ENCODE measurements around the gene PHKB.

The PHKB gene

DNA sequence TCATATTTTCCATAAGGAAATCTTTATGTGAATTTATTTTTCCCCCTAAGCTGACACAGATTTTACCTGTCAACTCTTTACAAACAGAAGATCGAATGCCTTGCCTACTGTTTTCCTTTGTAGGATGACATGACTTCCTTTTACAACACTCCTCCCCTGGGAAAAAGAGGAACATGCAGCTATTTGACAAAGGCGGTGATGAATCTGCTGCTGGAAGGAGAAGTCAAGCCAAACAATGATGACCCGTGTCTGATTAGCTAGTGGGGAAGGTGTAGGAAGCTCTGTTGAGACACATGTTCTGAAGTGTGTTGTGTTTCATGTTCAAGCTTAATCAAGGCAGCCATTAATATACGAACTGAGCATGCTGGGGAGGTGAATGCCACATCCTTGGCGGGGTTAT is 238.0 kb downstream of the PHKB start:
- no peak for DNase-seq

DNA sequence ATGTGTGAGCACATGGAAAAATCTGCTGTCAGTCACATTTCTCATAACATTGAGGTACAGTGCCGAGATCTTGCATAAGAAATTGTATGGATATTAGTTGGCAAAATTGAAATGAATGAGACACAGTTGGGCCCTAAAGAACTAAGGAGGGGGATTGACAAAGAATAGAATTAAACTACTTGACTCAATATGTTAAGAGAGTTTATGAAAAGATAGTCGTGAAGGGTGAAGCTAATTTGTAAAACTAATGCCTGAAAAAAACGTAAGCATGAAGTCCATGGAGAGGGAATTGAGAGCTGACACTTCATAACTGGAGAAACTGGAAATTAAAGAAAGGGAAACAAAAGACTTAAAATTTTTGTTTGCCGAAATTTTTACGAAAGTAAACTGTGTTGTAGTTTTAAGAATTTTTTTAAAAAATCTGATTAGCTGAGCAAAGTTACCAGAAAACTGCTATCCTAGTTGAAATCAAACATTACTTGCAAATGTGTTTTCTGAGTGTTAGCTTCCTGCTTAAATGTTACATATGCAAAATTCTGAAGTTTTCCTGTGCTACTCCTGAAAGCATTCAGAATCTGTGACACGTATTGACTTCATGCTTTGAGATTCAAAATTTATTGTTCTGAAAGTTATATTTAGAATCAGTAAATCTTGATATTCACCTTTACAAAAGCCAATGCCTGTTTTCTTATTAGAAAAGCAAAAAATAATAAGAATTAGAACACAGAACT is 239.9 kb downstream of the PHKB start:
- DNase-seq, result no peak

DNA sequence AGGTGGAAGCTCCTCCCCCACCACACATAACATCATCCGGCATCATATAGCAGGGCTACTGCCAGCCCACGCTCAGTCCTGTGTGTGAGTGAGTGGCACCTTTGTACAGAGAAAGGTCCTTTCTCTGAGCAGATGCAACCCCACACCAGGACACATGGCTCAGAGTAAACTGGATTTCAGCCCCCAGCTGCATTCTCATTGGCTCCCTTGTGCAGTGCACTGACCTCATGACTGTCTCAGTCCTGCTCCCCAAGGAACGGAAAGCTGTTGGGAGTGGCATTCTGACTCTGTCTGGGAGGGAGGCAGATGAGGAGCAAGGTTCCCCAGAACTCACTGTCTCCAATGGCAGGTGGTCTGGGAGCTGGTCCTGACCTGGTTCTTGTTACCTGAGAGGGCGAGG is 244.1 kb downstream of the PHKB start:
- no peak for DNase-seq

DNA sequence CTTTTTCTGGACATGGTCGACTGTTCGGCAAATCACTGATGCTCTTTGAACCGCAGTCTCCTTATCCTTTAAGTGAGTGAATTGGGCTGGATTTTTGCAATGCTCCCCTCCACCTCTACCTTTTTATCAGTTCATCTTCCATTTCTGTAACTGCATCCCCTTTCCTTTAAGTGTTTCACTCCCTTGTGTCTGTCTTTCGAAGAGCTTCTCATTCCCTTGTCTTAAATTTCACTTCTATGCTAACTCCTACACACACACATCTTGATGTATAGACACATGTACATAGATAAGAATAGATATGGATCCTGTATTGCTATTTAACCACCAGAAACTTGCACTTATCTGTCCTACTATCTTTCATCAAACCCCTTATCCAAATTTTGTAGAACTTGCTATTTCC is 250.7 kb downstream of the PHKB start:
- no peak for DNase-seq

DNA sequence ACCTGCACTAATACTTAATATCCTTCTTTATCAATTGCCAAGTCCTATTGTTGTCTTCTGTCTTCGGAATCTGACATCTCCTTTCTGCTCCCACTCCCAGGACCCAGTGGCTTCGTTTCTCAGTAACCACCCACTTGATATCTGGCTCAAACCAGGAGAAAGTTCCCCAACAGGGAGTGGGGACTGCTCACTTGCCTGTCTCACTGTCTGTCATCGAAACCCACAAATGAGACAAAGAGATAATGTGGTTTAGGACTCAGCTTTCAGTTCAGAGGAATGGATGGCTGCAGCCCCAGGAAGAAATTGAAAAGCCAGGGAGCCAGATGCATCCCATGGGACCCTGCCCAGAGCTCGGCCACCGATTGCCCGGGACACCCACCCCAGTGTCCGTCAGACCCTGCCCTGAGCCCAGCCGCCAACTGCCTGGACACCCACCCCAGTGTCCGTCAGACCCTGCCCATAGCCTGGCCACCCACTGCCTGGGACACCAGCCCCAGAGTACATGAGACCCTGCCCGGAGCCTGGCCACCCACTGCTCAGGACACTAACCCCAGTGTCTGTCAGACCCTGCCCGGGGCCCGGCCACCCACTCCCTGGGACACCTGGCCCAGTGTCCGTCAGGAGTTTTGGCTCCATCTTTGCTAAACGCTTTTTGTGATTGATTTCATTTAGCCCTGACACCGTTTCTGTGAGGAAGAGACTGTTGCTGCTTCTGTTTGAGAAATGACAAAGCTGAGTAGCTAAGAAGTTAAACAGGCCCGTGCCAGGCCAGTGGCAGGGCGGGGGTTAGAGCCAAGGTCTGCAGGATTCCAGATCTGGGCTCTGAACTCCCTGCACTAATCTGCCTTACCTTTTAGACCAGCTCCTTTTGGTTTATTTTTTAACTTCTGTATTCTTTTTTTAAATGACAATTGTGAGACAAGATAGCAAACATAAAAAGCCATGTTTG is 251.4 kb downstream of the PHKB start:
- no peak for DNase-seq

DNA sequence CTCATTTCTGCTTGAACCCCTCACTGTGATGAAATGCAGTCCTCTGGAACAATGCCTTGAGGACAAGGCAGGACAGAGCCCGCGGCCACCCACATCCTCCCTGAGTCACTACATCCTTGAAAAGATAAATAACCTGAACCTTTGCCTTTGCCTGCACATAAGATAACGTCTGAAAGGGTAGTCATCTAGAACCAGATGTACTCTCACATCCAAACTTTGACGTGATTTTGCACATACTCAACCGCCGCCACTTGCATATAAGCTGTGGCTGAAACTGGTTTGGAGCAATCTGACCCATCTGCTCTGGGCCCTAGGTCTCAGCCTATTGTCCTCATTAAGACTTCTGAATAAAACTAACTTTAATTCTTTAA is 252.1 kb downstream of the PHKB start:
- DNase-seq, result no peak

DNA sequence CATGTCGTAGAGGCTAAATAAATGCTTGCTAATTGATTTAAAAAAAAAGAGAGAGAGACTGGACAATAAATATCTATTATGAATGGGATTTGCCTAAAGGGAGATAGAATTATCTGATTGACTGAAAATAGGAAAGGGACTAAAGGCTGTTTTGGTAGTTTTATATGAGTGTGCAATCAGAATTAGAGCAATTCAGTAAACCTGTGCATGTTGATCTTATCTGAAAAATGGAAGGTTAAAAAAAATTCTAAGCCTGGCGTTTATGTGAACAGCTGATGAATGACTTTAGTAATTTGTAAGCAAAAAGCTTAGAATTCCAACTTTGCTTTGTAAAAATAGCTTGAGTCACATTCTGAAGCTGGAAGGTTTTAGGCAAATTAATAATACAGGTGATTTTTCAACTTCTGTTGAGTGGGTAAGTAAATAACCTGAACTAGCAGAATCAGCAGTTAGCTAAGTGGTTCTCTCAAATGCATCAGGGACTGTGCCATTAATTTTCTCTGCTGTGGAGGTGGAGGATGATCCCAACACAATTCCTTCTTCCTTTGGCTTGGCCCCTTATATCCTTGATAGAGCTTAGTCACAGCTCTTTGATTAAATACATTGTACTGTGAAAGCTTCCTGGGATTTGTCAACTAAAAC is 254.4 kb downstream of the PHKB start:
- DNase-seq, result no peak

DNA sequence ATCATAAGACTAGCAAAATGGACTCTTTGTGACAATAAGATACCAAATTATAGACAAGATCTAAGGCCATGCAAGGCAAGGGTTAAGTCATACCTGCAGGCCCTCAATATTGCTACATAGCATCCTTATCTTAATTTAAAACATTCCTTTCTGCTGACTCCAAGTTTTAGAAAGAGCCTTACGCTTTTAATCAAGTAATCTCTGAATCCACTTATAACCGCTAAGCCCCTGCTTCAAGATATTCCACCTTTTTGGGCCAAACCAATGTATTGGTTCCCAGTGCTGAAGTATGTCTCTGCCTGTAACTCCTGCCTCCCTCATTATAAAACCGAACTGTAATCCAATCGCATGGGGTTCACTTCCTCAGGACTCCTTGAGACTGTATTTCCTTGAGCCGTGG is 255.4 kb downstream of the PHKB start:
- DNase-seq, result no peak

DNA sequence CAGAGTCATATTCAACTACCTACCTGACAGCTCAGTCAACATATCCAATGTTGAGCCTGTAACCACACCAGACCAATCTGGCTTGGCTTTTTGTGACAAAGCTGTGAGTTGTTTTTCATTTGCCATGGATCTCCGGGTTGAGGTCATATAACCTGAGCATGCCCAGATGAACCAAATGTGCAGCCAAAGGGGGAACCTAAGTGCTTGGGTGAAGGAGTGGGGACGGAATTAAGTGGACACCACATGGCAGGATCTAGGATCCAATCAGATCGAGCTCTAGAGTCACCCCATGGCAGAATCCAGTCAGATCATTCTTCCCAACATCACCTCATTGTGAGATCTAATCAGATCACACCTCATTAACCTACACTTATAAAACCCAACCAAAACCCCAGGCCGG is 258.6 kb downstream of the PHKB start:
- no peak for DNase-seq

DNA sequence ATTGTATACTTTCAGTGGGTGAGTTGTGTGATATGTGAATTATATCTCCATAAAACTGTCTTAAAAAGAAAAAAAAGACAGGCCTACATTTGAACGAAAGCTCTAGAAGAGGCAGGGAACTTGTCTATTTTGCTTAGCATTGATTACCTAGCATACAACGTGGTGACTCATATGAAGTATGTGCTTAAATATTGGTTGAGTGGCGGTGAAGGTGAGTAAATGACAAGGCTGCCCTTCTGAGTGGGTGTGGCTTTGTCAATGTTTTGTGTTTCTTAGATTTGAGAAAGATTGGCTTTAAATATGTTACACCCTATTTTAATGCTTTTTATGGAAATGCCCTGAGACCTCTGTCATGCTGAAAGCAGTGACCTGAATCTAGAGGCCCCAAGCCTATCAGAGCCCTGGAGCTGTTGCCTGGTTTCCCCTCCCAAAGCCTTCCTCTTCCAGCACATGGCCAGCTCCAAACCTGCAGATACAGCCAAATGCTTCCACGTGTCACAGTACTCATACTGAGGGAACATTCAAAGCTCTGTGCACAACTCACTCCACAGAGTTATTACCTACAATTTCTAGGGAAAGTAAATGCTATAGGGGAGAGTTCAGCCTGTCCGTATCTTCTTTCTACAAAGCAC is 260.0 kb downstream of the PHKB start:
- no peak for DNase-seq

DNA sequence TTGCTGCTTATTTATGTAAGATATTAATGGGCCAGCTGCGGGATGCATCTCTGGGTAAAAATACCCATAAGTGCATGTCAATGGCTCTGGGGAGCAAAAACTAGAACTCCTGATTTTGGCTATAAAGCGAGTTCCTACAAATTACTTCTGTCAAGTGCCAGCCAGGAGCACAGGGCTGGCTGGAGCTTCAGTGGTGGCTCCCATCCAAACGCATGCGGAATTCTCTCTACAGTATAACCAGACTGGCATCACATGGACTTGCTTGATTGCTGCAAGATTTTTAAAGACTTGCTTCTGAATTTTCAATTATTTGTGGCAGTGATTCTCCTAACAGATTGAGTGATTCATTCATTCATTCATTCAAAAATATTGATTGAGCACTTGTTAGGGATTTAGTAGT is 260.9 kb downstream of the PHKB start:
- no peak for DNase-seq

DNA sequence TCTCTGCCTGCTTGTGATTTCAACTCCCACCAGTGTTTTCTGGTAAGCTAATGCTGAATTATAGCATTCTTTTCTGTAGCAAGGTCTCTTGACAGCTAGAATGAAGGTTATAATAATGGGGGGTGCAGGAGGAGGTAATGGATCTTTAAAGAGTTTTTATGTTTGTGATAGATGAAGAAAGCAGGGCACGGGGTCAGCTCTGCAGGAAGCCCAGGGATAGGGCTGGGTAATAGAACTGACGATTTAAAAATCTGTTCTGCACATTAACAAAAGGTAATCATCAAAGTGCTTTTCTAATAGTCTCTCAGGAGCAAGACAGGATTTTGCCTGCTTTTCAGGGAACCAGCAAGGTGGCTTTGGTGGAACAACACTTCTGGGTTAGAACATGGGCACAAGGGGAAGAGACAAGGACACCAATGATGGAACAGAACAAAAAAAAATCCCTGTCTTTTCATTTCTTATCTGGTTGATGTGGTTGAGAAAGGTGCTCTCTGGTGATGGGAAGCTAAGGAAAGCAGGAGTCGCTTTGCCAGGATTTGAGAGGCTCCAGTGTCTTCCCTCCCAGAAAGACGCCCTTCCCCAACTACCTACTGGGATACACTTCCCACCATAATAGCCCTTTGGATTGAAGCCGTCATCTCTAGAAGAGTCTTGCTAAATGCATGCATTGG is 263.1 kb downstream of the PHKB start:
- no peak for DNase-seq

DNA sequence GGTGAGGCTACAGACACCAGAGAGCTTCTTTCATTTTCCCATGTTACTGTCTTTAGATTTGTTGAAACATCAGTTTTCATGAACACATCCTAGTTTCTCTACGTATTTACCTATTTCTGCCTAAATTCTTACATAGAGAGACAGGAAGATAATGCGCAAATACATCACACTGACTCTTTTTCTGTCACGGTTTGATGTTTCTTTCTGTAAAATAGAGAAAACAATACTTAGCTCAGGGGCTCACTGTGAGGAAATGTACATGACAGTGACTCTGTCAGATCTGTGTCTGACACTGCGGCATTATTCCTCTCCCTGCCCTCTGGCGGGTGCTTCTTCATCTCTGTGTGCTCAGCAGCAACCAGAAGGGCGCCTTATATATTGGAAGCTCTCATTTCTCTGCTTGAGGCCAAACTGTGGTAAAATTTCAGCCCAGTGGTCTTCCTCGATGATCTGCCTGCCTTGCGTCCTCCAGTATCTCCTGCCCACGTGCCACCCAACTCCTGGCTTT is 264.1 kb downstream of the PHKB start:
- DNase-seq, result no peak

DNA sequence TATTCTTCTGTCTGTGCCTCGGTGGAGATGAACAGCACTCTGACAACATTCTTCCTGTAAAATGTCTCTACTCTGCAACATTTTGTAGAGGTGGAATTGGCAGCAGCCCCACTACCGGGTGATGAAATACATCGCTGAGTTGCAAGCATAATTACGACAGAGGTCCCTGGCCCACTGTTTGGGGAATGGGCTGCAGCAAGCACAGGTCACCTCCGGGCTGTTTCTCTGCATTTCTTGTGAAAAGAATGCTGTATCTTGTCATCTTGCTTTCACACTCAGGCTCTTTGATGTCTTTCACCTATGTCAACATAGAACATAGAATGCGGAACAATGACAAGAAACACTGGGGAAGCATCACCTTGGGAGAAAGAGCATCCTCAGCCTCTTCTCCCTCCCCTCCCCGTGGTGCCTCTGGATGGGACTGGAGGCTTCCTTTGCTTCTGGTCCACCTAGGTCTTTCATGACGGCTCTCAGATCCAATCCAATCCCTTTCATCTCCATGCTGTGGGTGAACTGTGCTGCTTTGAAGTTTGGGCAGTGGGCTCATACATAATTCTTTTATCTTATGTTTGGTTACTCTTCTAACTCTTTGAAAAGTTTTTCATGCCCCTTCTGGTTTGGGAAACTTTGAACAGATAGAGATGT is 265.0 kb downstream of the PHKB start:
- no peak for DNase-seq

DNA sequence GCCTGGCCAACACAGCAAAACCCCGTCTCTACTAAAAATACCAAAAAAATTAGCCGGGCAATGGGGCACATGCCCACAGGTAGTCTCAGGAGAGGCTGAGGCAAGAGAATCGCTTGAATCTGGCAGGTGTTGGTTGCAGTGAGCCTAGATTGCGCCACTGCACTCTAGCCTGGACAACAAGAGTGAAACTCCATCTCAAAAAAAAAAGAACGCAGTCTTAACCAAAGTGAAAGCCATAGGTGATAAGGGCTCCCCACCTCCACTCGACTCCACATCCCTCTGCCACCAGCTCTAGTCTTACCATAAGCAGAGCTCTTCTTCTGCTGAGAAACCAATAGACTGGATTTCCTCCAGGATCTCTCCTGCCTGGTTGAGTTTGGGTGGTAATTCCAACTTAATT is 266.0 kb downstream of the PHKB start:
- no peak for DNase-seq

DNA sequence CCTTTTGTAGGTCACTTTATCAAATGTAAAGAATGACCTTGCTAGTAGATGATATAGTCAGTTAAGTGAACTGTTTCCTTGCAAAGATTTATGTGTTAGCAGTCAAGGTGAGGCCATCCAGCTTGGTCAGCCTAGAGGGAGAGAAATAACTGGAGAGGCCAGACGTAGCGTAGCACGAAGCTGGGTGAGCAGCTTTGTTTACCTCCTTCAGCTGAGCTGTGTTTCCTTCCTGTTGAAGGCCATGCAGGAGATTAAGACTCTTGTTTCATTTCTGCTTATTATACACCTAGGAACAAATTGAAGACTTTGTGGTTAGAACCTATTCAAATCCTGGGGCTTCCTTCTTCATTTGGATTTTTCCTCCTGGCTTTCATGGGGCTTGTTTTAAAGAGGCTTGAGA is 267.1 kb downstream of the PHKB start:
- DNase-seq, result no peak

DNA sequence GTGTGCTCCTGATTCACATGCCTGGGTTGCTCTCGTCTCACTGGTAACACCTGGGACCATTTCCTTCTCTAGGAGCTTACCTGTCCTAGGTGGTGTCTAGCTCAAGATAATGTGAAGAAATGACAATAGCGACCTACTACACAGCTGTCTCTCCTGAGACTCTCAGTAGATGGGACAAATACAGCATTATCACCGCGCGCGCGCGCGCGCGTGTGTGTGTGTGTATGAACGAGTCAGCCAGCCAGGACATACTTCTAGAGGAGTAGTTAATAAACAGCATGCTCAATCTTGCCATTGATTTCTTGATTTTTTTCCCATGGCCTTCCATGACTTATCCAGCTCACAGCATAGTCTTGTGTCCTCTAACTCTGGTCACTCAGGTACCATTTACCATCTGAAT is 268.6 kb downstream of the PHKB start:
- DNase-seq, result no peak

DNA sequence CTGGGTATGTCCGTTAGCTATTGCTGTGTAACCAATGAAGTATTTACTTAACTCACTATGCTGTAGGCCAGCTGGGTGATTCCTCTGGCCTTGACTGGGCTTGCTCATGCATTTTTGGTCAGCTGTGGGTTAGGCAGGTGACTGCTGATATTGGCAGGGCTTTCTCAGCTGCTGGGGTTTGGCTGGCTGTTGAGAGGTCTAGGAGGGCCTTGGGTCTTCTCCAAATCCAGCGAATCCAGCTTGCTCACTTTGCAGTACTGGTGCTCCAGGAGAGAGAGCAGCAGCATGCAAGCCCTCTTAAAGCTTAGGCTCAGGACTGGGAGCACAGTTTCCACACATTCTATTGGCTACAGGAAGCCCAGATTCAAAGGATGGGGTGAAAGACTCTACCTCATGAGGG is 270.1 kb downstream of the PHKB start:
- no peak for DNase-seq

DNA sequence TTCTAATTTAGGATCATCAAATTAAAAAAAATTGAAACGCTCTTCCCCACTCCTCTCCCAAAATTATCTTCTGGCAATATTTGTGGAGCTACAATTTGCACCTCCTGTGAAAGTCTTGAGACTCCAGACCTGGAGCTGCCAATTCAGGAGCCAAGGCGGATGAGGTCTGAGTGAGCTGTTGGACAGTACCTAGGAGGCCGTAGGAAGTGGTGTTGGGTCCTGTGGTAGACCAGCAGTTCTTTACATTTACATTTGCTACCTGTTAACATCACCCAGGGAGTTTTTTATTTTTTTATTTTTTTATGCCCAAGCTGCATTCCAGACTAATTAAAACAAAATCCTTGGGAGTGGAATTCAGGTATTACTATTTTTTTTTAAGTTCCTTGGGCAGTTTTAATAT is 271.0 kb downstream of the PHKB start:
- no peak for DNase-seq

DNA sequence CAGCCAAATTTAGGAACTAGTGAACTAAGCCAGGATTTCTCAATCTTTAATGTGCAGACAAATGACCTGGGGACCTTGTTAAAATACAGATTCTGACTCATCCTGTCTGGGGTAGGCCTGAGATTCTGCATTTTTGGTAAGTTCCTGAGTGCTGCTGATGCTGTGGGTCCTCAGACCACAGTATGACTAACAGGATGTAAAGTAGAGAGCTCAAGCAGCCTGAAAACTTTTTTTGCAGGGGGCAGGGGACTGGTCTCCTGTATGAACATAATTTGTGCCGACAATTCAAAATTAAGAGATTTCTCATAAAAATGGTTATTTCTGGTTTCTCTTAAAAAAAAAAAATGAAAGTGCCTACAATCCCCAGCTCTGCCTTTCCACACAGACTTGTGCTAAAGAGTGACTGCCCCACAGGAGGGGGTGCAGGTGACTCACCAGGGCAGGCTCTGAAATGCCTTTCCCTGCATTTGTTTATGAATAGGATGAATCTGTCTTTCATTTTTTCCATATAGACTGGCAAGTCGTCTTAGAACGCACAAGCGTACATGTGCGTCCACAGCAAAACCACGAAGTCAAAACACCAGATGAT is 271.5 kb downstream of the PHKB start:
- DNase-seq, result peak; percentile 2

DNA sequence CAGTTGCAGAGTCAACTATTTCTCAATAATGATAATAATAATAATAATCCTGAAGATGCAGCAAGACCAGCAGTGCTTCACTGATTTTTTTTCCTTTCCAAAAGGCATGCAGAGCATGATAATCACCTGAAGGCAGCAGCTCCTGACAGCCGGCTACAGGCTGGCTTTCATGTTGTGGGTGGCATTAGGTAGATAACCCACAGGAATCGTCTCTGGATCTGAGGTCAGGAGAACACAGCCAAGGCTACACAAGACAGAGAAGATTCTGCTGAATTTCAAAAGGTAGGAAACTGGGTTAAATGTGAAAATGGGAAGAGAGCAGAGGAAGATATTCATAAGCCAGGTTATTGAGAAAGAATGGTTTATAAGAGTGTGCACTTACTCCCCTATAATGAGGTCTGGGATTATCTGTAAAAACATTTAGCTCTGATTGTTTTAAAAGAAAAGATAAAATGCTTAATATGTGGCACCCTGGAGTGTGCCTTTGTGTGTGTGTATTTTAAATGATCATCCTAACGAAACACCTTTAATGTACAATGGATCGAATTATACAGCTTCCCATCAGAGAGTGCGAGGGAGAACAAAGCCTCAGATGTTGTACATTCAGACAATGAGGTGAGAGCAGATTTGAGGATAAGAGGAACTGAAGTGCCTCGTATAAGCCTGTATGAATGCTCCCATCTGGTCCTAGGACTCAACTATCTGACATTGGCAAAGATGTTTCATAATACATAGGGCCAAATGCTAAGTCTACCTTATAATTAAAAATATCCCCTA is 273.1 kb downstream of the PHKB start:
- DNase-seq, result no peak

Data from CD4-positive, alpha-beta T cell treated with Interleukin-6 for 4 hours (primary cell).